ENCODE data around the gene SERTAD3. TPM values are rescaled to one million over a fixed set of nuclear protein-coding genes. Genes with fewer than 3 reads are reported as not detected.
"Not testable (repeated sequence)": the region's sequence is repeated elsewhere in the genome, so short reads cannot be mapped to it uniquely, and the experiment has no call there.

The SERTAD3 gene
- total RNA-seq, 4 donors from 2014 or later, result 16.4 to 29.8 (median 19.1) TPM

DNA sequence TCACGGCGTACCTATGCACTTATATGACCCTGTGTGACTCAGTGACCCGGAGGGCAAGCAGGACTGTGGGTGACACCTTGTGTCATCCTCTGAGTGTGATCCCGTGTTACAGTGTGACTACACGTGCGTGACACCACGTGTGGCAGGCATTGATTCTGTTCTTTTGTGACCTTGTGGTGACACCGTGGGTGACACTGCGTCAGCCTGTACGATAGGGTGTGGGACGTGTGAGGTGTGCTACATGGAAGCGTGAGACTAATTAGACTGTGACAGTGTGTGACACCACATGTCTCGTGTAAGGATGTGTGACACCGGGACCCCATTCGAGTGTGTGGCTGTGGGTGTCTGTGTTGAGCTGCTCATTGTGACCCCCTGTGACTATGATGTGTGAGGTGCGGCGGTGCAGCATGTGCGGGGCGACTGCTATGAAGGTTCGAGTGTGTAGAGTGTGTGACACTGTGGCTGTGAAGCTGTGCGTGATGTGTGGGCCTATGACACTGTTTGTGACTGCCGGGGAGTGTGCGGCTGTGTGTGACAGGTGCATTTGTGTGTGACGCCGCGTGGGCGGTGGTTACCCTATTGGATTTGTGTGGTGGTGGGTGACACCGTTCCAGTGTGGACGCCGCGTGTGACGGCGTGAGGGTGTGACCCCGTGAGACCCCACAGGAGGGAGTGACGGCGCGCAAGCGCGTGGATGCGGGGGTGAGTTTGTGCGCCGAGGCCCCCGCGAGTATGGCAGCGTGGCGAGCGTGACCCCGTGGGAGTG lies 22.3 kb upstream of the SERTAD3 start:
- H3K36me3 ChIP-seq, result no peaks in the 10 kb centered on the region
- peak; percentile 6 to 67 (median 60) for TF ChIP-seq POLR2AphosphoS5 (IDR thresholded peaks at IDR 0.05)
- TF ChIP-seq POLR2A (IDR thresholded peaks at IDR 0.05), result no peak
- 13% methylated on average over 19 of the region's 48 CpGs for WGBS
- no peaks in the 10 kb centered on the region for H3K27me3 ChIP-seq
- no peaks in the 10 kb centered on the region for H3K9me3 ChIP-seq
- peak; percentile 76 to 85 for DNase-seq (ENCODE audit: low spot score in 2 of 2)
- H3K4me3 ChIP-seq, result peak overlapping the region; percentile 76
- H3K4me1 ChIP-seq, result peaks cover 42% of the 10 kb centered on the region
- H3K27ac ChIP-seq, result peak overlapping the region; percentile 97

DNA sequence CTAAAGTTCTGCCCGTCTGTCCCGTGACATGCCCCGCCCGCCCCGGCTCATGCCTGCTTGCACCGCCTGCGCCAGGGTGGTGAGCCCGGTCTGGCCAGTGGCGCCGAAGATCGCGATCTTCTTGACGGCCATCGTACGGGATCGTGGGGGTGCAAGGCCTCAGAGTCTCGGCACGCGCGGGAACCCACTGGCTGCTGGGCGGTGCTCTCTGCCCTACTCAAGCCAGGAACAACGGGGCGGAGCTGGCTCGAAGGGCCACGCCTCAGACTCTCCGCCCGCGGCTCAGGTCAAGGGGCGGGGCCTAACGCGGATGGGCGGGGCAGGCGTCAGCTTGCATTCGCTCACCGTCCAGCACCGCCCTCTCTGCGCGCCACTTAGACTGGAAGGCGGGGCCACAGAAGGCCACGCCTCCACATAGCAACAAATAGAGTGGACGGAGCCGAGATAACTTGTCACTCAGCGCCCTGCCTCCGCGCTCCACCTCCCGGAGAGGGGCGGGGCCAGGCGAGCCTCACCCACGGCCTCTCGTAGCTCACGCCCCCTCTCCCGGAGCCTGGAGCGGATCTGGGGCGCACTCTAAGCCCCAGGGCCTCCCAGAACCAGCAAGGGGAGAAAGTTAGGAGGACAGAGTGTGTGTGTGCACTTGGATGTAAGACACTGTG lies 21.6 kb upstream of the SERTAD3 start, which contains the start of gene BLVRB:
TSS of gene BLVRB (minus strand) at position 189 of the 662 bp plus-strand sequence. CDS start at position 132, 57 bp downstream.
- peak within 1 kb of the TSS; percentile 97 for H3K27ac ChIP-seq
- peak; percentile 99 to 100 for DNase-seq (ENCODE audit: low spot score in 2 of 2)
- H3K9me3 ChIP-seq, result no peaks in the 10 kb centered on the region
- TF ChIP-seq, protein P1, sequence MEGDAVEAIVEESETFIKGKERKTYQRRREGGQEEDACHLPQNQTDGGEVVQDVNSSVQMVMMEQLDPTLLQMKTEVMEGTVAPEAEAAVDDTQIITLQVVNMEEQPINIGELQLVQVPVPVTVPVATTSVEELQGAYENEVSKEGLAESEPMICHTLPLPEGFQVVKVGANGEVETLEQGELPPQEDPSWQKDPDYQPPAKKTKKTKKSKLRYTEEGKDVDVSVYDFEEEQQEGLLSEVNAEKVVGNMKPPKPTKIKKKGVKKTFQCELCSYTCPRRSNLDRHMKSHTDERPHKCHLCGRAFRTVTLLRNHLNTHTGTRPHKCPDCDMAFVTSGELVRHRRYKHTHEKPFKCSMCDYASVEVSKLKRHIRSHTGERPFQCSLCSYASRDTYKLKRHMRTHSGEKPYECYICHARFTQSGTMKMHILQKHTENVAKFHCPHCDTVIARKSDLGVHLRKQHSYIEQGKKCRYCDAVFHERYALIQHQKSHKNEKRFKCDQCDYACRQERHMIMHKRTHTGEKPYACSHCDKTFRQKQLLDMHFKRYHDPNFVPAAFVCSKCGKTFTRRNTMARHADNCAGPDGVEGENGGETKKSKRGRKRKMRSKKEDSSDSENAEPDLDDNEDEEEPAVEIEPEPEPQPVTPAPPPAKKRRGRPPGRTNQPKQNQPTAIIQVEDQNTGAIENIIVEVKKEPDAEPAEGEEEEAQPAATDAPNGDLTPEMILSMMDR (IDR thresholded peaks at IDR 0.05), result no peak
- no peak for TF ChIP-seq EP300 (IDR thresholded peaks at IDR 0.05)
- TF ChIP-seq POLR2A (IDR thresholded peaks at IDR 0.05), result peak in 1 of 2 donors; percentile 92
- peak in 2 of 3 donors; percentile 61 to 65 for TF ChIP-seq POLR2AphosphoS5 (IDR thresholded peaks at IDR 0.05)
- no peaks in the 10 kb centered on the region for H3K36me3 ChIP-seq
- 0% methylated on average over 12 of the region's 54 CpGs for WGBS
- no peaks in the 10 kb centered on the region for H3K27me3 ChIP-seq
- peak within 1 kb of the TSS; percentile 76 for H3K4me3 ChIP-seq
- peaks cover 42% of the 10 kb centered on the region for H3K4me1 ChIP-seq

DNA sequence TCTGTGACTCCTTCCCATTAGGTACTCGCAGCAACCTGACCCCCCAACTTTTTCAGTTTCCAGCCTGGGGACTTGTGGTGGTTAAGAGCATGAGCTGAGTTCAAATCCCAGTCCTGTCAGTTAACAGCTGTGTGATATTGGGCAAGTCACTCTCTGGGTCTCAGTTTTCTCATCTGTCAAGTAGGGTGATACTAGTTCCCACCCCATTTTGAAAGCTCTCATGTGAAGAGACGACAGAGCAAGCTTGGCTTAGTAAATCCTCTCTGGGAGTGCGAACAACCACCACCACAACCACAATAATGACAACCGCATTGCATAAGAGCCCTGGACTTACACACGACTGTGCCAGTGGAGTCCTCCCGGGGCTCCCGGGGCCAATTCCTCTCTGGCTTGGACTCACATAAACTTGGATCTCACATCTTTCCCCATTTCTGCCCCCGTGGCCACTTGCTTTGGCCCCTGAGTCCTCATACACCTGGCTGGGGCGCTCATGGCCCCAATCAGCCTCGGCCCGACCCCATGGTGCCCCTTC lies 21.0 kb upstream of the SERTAD3 start:
- H3K36me3 ChIP-seq, result no peaks in the 10 kb centered on the region
- TF ChIP-seq EP300 (IDR thresholded peaks at IDR 0.05) (no peak), POLR2A (IDR thresholded peaks at IDR 0.05) (no peak), POLR2AphosphoS5 (IDR thresholded peaks at IDR 0.05) (no peak)
- TF ChIP-seq, protein P1 (IDR thresholded peaks at IDR 0.05), result no peak
- no peak for DNase-seq (ENCODE audit: low spot score in 2 of 2)
- 12% methylated on average over 9 of the region's 11 CpGs for WGBS
- H3K4me3 ChIP-seq, result peak overlapping the region; percentile 76
- H3K27ac ChIP-seq, result peak overlapping the region; percentile 97
- H3K4me1 ChIP-seq, result peaks cover 42% of the 10 kb centered on the region
- no peaks in the 10 kb centered on the region for H3K9me3 ChIP-seq
- no peaks in the 10 kb centered on the region for H3K27me3 ChIP-seq

DNA sequence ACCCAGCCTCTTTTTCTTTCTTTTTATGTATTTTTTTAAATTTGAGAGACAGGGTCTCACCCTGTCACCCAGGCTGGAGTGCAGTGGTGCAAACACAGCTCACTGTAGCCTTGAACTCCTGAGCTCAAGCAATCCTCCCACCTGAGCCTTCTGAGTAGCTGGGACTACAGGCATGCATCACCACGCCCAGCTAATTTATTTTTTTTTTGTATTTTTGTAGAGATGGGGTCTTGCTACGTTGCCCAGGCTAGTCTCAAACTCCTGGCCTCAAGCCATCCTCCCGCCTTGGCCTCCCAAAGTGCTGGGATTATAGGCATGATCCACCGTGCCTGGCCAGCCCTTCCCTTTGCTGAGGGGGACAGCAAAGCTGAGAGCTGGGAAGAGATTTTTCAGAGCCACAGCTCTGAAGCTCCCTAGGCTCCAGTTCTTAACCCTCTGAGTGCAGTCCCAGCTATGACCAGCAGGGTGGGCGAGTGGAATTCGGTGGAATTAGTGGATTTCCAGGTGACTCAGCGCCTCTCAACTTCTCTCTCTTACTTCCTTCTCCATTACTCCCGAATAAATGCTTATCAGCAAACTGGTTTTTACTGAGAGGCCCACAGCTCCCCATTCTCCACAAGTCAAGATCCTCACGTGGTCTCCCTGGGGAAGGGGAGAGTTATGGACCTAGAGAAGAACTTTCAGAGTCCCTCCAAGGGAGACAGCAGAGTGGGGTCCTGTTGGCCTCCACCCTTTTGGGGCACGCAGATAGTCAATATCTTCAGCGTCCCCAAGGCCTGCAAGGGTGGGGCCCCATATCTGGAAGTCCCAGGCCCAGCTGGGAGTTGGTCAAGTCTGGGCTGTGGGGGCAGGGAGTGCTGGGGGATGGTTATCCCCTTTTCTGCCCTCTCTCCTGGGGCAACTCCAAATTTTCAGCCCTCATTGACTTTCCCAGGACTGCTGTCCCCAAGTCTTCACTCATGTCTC lies 20.2 kb upstream of the SERTAD3 start:
- H3K4me3 ChIP-seq, result peak overlapping the region; percentile 76
- DNase-seq (ENCODE audit: low spot score in 2 of 2), result peak; percentile 88 to 91
- no peak for TF ChIP-seq POLR2A (IDR thresholded peaks at IDR 0.05)
- TF ChIP-seq POLR2AphosphoS5 (IDR thresholded peaks at IDR 0.05), result peak in 1 of 3 donors; percentile 70
- TF ChIP-seq, protein P1 (IDR thresholded peaks at IDR 0.05), result peak; percentile 78 to 91
- H3K9me3 ChIP-seq, result no peaks in the 10 kb centered on the region
- H3K36me3 ChIP-seq, result no peaks in the 10 kb centered on the region
- H3K27me3 ChIP-seq, result no peaks in the 10 kb centered on the region
- peak overlapping the region; percentile 97 for H3K27ac ChIP-seq
- 16% methylated on average over 9 of the region's 11 CpGs for WGBS
- H3K4me1 ChIP-seq, result peaks cover 42% of the 10 kb centered on the region

DNA sequence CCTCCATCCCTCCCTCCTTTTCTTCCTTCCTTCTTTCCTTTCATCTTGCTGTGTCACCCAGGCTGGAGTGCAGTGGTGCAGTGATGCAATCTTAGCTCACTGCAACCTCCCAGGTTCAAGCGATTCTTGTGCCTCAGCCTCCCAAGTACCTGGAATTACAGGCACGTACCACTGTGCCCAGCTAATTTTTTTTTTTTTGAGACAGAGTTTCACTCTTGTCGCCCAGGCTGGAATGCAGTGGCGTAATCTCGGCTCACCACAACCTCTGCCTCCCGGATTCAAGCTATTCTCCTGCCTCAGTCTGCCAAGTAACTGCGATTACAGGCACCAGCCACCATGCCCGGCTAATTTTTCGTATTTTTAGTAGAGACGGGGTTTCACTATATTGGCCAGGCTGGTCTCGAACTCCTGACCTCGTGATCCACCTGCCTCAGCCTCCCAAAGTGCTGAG lies 19.5 kb upstream of the SERTAD3 start:
- not testable (repeated sequence) for H3K27me3 ChIP-seq; DNase-seq (ENCODE audit: low spot score in 2 of 2); H3K9me3 ChIP-seq; H3K36me3 ChIP-seq
- Histone ChIP-seq H3K27ac (peak overlapping the region; percentile 97), H3K4me1 (peaks cover 42% of the 10 kb centered on the region), H3K4me3 (peak overlapping the region; percentile 76)
- 58% methylated on average over 12 of the region's 12 CpGs for WGBS
